Skeletal muscle cell (primary cell): ENCODE data around the gene USP5.
"Not testable (repeated sequence)": the region's sequence is repeated elsewhere in the genome, so short reads cannot be mapped to it uniquely, and the experiment has no call there.

Experiments
- DNase-seq: peaks from one replicate; pipeline ENCODE4 v3.0.0-alpha.2; 2010; ENCODE audit warnings: low read depth
- H3K4me3 ChIP-seq: 2 replicates; pipeline ENCODE4 v1.5.1; 2011; ENCODE audit warnings: low read depth, mild to moderate bottlenecking, control low read depth, low read length, moderate library complexity

USP5 gene

DNA sequence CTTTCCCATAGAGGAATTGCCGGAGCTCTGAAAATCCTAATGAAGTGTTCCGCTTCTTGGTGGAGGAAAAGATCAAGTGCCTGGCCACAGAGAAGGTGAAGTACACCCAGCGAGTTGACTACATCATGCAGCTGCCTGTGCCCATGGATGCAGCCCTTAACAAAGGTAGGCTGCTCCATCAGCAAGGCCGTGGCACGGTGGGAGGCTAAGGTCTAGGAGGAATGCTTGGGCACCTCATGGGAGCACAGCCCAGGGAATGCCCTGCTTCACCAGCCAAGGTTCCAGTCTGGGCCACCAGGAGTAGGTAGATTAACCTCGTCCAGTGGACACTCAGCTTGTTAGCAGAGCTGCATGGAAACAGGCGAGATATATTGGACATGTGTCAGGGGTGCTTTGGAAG lies 9.0 kb downstream of the USP5 start:
- no peak for DNase-seq
- no peak overlapping the region for H3K4me3 ChIP-seq

DNA sequence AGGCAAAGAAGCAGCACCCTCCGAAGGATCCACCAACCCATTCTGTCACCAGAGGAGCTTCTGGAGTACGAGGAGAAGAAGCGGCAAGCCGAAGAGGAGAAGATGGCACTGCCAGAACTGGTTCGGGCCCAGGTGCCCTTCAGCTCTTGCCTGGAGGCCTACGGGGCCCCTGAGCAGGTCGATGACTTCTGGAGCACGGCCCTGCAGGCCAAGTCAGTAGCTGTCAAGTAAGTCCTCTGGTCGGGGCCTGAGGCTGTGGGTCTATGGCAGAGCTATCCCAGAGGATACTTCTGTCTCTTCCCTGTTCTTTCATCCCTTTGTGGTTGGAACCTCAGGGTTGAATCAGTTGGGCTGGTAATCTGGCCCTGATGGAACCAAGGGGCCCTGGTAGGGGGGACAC lies 9.4 kb downstream of the USP5 start:
- no peak for DNase-seq
- no peak overlapping the region for H3K4me3 ChIP-seq

DNA sequence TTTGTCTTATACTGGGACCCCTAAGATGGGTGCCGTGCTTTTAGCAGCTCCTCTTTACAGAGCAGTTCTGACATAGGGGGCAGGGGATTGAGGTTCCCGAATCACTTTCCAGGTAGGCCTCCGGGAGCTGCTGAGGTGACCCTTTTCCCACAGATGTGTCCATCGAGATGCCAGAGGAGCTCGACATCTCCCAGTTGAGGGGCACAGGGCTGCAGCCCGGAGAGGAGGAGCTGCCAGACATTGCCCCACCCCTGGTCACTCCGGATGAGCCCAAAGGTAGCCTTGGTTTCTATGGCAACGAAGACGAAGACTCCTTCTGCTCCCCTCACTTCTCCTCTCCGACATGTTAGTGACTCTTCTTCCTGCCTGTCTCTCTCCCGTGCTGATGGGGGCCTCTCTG lies 11.1 kb downstream of the USP5 start:
- H3K4me3 ChIP-seq, result no peak overlapping the region
- DNase-seq, result no peak

DNA sequence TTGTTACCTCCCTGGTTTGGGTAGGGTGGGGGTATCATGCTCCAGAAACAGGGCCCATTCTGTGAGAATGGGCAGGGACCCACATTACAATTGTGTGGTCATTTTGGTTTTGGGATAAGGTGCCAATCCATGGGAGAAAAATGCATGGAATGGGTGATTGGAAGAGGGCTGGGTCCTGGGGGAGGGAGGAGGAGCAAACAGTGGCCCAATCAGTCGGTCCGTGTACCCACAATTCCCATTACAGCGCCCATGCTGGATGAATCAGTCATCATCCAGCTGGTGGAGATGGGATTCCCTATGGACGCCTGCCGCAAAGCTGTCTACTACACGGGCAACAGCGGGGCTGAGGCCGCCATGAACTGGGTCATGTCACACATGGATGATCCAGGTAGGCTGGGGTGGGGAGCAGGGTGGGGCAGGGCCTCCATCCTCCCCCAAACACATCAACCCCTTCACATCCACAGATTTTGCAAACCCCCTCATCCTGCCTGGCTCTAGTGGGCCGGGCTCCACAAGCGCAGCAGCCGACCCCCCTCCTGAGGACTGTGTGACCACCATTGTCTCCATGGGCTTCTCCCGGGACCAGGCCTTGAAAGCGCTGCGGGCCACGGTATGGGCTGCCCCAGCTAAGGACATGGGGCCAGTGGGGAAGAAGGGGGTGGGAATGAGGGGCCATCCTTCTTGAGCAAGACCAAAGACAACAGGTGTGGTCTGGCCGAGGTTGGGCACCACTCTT lies 11.8 kb downstream of the USP5 start:
- no peak overlapping the region for H3K4me3 ChIP-seq
- no peak for DNase-seq

DNA sequence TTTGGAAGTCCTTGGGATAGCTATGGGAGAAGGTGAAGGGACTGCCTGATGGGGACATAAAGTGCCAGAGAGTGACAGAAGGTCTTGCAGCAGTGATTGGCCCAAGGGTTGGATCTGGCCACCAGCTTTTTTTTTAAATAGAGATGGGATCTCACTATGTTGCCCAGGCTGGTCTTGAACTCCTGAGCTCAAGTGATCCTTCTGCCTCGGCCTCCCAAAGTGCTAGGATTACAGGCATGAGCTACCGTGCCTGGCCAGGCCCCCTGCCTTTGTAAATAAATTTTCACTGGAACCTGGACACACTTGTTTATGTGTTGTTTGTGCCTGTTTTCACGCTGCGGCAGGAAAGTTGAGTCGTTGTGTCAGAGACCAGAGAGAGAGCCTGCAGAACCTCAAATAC lies 13.4 kb downstream of the USP5 start:
- not testable (repeated sequence) for H3K4me3 ChIP-seq, DNase-seq

DNA sequence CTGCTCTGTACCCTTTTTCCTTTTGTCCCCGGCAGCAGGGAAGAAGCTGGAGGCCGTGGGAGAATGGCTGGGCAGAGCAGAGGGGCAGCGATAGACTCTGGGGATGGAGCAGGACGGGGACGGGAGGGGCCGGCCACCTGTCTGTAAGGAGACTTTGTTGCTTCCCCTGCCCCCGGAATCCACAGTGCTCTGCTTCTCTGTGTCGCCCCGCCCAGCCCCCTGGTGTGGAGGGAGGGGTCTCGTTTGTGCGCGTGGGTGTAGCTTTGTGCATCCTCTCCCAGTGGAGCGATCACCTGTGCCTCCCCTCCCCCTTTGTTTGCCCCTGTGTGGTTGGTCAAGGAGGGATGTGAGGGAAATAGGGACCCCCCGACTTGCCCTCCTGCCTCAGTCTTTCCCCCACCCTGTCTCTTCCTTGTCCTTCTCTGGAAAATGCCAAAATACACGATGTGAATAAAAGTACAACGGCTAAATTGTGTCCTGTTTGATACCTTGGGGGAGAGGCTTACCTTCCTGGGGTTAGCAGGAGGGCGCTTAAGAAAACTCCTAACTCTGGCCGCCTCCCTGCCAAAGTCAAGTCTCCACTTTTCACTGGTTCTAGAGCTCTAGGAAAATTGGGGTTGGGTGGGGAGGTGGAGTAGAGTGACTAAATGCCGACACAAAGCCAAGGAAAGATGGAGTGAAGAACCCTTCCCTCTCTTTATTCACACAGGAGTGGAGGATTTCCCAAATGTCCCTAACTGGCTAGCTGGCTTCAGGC lies 14.4 kb downstream of the USP5 start:
- DNase-seq, result no peak
- peak overlapping the region; percentile 83 for H3K4me3 ChIP-seq

DNA sequence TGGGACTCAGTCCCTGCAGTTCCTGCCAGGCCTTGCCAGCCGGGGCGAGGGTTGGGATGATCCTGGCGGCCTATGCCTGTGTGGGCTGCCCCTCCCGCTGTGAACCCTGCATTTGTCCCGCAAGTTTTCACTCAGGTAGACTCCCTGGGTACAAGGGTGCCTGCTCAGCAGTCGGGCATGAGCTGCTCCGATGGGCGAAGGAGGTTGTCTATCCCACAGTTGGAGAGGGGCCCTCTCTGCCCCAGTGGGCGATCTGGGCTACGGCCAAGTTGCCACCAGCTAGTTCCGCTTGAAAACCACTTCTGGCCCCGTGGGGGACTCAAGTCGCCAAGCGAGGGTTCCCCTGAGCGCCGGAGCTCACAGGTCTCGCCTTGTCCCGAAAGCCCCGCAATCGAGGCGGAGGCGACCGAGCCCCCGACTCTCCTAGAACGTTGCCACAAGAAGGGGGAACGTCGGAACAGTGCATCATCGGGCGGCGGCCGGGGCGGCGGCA lies 15.0 kb downstream of the USP5 start:
- DNase-seq, result no peak
- peak overlapping the region; percentile 83 for H3K4me3 ChIP-seq

DNA sequence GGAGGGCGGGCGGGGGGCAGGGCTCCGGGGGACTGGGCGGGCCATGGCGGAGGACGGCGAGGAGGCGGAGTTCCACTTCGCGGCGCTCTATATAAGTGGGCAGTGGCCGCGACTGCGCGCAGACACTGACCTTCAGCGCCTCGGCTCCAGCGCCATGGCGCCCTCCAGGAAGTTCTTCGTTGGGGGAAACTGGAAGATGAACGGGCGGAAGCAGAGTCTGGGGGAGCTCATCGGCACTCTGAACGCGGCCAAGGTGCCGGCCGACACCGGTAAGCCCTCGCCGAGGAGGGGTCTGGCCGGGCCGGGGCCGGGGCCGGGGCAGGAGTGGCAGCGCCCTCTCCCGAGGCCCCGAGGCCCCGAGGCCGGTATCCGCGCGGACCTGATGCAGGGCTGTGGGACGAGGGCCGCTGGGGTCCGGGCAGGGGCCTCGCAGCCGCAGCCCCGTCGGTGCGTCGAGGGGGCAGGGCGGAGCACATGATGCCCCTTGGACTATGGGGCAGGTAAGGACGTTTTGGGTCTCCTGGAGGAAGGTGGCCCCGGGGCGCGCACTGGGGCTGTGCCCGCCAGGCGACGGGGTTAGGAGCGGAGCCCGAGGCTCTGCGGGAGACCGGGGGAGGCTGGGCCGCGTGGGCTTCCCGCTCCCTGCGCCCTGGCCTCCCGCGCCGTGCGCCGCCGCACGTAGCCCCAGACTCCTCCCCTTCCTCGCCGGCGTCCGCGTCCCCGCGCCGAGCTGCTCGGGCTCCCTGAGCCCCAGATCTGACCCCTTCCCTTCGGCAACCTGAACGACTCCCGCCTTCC lies 15.7 kb downstream of the USP5 start, which contains the start of gene TPI1:
TPI1 (plus strand) TSS at position 119 of the 798 bp plus-strand sequence; CDS start at position 155, 36 bp downstream.
- peak within 1 kb of the TSS; percentile 83 for H3K4me3 ChIP-seq
- DNase-seq, result no peak

DNA sequence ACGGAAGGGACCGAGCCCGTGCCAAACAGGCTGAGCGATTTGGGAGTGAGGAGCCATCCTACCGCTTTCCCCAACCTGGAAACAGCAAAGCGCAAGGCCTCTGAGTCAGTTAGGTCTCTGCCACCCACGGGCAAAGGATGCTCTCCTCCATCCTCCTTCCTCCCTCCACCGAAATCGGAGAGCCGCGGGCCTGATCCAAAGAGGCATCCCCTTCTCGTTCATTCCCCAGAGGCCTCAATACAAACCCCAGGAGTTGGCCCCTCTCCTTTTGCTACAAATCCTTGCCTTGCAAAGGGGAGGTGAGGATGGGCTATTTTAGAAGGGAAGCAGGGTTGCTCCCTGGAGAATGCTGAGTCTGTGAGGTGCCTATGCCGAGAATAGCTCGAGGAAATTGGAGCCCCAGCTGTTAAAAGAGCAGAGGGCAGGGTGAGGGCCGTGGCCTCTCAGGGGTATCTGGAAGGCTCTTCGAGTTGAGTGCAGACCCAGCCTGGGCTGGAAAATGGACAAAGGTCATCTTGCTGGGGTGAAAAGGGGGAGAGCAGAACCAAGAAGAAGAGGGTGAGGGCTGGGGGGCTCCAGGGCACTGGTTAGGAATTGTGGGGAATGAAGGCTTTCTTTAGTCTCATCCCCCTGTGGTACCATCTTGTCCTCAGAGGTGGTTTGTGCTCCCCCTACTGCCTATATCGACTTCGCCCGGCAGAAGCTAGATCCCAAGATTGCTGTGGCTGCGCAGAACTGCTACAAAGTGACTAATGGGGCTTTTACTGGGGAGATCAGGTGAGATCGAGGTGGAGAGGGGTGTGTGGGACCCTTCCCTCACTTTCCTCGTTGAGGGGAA lies 16.5 kb downstream of the USP5 start:
- DNase-seq, result no peak
- peak overlapping the region; percentile 83 for H3K4me3 ChIP-seq

DNA sequence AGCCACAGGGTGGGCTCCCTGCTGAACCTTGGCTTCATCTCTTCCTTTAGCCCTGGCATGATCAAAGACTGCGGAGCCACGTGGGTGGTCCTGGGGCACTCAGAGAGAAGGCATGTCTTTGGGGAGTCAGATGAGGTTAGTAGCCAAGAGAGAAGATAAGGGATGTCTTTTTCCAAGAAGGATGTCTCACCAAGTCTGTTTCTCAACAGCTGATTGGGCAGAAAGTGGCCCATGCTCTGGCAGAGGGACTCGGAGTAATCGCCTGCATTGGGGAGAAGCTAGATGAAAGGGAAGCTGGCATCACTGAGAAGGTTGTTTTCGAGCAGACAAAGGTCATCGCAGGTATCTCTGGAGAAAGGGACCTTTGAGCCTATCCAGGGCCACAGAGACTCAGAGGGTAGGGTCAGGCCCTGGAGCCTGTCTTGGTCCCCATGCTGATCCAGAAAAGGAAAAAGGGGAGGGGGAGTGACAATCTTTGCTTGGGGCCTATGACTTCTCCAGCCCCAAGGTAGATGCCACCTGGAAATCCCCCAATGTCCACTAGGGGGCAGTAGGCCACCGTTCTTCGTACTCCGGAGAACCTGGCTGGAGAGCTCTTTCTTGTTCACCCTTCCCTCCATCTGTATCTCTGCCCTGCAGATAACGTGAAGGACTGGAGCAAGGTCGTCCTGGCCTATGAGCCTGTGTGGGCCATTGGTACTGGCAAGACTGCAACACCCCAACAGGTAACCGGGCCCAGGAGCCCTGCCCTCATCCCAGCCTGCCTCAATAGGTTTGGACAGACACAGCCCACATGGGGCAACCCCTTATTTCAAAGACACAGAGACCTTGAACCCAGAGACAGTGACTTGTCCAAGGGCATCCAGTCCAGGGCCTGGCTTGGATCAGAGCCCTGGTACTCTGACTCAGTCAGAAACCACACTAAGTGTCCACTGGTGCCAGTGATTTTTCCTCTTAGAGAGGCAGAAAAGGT lies 17.4 kb downstream of the USP5 start:
- no peak for DNase-seq
- H3K4me3 ChIP-seq, result peak overlapping the region; percentile 83

DNA sequence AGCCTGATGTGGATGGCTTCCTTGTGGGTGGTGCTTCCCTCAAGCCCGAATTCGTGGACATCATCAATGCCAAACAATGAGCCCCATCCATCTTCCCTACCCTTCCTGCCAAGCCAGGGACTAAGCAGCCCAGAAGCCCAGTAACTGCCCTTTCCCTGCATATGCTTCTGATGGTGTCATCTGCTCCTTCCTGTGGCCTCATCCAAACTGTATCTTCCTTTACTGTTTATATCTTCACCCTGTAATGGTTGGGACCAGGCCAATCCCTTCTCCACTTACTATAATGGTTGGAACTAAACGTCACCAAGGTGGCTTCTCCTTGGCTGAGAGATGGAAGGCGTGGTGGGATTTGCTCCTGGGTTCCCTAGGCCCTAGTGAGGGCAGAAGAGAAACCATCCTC lies 18.4 kb downstream of the USP5 start:
- not testable (repeated sequence) for DNase-seq, H3K4me3 ChIP-seq

DNA sequence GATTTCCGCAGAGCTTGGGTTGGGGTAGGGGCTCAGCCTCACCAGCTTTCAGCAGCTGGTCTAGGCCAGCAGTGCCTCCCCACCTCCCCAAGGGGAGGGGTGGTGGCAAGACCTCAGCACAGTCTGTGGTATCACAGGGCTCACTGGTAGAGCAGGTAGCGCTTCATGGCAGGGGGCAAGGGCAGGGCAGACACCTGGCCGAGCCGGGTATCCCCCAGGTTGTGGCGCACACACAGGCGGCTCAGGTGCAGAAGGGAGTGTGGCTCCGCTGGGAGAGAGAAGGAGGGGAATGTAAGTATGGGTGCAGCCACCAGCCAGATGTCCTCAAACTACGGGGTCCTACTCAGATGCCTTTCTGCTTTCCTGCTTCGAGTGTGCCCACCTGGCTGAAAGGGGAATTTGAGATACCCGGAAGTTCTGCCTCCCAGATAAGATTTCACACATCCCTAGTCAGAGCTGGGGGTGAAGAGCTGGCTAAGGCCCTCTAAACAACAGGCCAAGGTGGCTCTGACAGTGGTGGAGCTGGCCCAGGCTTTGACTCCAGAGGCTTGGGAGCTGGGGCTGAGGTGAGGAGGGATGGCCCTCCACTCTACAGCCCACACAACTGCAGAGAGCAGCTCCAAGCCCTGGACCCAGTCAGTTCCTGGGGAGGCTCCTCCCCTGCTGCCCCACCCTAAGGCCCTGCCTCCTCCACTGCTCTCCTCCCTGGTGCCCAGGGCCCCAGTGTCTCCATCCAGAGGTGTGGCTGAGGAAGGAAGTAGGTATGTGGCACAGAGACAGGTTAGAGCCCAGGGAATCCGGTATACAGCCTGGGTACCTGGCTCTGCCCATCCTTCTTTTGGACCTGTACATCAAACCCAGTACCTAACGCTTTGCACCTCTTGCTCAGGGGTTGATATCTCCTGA lies 19.4 kb downstream of the USP5 start:
- DNase-seq, result no peak
- peak overlapping the region; percentile 62 for H3K4me3 ChIP-seq

DNA sequence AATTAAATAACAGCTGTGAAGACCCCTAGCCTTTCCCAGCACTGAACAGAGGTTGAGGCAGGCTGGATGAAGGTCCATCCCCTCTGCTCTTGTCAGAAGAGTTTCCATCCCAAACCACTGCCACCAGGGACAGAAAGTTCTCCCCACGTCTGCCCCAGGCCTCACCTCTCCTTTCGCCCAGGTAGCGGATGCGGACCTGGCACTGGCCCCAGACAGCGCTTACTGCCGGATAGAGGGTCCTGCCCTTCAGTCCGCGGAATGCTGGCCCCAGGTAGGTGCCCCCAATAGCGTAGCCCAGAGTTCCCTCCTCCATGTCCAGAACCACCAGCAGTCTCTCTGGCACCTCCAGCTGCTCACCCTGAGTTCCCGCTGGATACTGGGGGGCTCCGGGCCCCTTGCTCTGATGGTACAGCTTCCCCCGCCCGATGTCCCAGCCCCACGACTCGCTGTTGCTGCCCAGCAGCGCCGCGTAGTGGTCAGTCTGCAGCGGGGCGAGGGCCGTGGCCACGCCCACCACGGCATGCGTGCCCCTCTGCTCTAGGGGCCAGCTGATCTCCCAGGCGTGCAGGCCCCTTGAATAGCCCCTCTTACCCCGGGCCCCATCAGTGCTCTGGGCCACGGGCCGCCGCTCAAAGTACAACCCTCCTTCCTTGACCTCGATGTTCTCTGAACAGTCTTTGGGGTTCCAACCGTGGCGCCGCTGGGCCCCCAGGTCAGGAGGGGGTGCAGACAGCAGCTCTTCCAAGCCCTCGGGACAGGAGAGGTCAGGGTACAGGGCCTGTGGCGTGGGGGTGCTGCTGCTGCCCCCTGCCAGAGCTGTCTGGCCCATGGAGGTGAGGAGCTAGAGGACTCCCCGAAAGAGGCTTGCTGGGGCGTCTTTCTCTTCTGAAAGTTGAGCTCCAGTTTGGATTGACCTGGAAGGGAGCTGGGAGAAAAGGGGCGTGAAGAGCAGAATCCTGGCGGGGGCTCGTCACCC lies 20.4 kb downstream of the USP5 start:
- DNase-seq, result peak; percentile 25
- peak overlapping the region; percentile 62 for H3K4me3 ChIP-seq

DNA sequence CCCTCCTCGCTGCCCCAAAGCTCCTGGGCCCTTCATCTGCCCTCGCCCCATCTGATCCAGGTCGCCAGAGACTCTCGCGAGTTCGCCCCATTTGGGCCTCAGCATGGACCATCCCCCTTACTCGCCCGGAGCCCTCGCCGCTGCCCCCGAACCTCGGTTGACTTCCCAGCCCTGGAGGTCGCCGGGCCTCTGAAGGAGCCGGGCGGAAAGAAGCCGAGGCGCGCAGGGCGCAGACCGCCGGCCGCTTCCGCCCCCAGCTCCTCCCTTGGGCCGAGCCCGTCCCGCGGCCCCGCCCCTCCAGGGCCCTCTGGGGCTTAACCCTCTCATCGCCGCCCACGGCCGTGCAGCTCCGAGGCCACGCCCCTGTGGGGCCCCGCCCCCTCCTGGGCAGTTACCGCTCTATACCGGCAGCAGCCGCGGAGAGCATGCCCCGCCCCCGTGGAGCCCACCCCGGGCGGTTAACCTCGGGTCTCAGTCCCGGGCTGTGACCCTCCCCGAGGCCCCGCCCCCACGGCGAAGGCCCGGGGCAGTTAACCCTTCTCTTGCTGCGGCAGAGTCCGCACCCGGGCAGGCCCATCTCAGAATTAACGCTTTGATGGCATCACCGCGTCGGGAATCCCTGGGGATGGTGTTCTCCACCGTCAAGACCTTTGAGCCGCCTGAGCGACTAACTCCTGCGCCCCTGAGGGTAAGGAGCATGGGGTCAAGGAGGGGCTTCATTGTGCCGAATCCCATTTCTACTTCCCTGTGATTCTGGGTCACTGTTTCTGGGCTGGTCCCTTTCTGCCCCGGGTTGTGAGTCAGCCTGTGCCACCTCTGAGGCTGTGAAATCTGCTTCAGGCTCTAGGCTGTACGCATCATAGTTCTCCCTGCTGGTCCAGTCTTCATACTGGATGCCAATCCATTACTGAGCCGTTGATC lies 21.4 kb downstream of the USP5 start, which contains the start of gene SPSB2:
SPSB2 (minus strand) TSS at position 210 of the 921 bp plus-strand sequence. CDS start 402 bp downstream, outside the sequence.
- H3K4me3 ChIP-seq, result peak within 1 kb of the TSS; percentile 62
- peak; percentile 78 for DNase-seq

DNA sequence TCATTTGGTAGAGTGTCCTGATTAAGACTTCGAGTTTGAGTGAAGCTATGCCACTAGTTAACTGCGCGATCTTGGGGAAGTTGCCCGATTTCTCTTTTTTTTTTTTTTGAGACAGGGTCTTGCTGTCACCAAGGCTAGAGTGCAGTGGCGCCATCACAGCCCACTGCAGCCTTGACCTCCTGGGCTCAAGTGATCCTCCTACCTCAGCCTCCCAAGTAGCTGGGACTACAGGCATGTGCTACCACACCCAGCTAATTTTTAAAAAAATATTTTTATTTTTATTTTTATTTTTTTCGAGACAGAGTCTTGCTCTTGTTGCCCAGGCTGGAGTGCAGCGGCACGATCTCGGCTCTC lies 22.0 kb downstream of the USP5 start:
- DNase-seq, result not testable (repeated sequence)
- peak overlapping the region; percentile 62 for H3K4me3 ChIP-seq
